GM19193 (cell line): ENCODE data around the gene ZFHX3.

Experiments
- POLR2A ChIP-seq: IDR thresholded peaks from 4 replicates; pipeline ENCODE4 v1.6.1; 2011; ENCODE audit not compliant: insufficient read depth, insufficient read length; ENCODE audit errors: extremely low read depth

ZFHX3 gene

DNA sequence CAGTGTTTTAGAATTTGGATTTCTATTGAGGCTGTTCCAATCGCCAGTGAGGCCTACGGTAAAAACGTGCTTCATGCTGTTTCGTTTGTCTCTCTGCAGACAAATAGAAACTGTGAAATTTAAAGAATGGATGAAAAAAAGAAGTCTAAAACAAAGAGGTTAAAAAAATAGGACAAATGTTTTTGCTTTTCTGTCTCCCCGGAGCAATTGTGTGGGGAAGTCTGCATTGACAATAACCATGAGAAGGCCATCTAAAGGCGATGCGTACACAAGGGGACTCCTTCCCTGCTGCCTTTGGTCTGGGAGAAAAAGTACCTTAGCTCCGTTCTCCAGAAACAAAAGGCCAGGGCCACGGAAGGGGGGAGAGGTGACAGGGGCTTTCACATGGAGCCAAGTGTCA, 4.6 kb upstream of the ZFHX3 start:
- no peak for TF ChIP-seq POLR2A

DNA sequence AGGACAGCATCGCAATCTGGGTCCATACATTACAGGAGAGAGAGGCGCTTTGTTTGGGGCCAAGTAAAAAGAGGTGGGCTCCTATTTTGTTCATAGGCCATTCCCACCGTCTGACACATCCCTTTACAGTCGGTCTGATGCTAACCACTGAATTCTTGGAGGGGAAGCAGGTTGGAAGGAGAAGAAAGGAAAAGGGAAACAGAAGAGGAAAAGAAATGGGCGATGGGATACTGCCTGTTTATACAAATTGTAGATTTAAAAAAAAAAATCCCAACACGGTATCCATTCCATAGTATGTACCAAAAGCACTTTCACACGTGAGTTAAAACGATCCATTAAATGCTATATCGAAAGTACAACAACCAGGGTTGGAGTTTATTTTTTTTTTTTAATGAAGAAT, 4.0 kb upstream of the ZFHX3 start:
- TF ChIP-seq POLR2A: no peak

DNA sequence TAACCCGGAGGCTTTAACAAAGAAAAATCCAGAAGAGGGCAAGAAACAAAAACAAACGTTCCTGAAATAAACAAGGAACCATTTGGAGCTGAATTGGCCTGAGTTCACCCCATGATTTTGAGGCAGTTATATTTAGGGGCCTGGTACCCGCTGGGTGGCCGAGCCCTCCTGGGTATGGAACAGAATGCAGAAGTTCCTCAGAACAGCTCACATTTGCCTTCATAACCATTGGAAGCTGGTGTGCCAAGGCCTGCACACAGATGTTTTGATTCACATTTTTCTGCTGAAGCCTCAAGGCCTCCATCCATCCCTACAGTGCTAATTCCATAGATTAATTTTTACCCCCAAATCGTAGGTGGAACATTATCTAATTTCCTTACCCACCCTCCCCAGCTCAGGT, 3.3 kb upstream of the ZFHX3 start:
- TF ChIP-seq POLR2A: no peak

DNA sequence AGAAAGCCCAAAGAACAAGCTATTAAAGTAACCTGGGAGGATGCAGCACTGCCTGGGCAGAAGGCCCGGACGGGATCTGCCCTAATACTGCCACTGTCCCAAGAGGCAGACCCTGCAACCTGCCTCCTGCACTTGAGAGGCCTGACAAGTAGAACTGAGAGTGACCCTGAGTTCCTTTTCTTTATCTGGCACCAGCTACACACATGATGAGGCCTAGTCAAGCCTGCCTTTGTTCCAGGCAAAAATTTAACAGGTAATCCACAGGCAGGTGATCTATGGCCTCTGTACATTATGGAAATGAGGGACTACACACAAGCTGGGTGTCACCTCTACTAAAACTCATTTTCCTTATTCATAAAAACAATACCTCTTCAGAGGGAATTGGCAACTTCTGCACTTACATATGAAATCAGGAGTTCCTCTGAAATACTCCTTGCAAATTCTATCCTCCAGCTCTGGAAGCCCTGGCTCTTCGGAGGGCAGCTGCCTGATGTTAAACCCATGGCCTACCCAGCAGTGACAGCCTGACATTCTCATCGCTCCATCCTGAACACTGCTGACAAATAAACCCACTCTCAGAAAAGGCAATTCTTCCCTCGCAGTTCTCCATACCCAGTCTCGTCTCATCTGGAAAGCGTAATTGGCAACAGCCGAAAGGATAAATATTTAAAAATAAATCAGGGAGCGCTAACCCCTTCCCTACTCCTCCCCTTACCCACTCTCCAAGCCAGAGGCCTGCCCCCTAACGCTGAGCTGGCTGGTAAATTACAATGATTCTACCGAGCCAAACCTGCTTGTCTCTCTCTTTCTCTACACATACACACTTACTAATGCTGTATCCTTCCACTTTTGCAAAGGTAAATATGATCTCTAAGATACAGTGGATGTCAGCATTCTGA, 2.5 kb upstream of the ZFHX3 start:
- TF ChIP-seq POLR2A: no peak

DNA sequence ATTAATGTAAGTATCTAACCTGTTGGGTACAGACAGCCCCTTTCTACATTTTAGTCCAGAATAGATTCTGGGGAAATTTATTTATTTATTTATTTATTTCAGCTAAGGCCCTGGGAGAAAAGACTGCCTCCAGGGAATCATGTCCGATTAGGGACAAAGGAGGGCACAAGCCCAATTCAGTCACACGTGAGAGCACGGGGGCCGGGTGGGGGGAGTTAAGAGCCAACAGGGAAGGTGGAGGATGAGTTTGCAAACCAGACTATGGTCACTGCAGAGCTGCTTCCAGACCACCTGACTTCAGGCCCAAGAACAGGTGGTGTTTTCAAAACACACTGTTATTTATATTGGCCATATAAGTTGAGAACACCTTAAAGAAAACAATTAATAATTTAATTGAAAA, 1.6 kb upstream of the ZFHX3 start:
- no peak for TF ChIP-seq POLR2A

DNA sequence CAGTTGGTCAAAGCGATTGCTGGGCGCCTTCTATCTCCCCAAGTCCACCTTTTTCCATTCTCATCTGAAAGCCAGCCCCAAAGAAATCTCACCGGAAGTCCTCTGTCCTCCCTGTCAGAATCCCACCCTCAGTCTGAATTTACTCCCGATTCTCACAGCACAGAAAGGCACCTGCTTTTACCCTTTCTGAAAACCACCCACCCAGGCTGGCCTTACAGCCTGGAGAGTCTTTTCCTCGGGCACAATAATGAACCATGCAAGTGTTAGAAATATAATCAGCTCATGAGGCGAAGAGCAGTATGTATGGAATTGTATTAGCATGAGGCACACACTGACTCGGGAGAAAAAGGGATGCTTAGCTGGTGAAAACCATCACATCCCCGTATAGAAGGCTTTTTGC, 1.2 kb upstream of the ZFHX3 start:
- no peak for TF ChIP-seq POLR2A

DNA sequence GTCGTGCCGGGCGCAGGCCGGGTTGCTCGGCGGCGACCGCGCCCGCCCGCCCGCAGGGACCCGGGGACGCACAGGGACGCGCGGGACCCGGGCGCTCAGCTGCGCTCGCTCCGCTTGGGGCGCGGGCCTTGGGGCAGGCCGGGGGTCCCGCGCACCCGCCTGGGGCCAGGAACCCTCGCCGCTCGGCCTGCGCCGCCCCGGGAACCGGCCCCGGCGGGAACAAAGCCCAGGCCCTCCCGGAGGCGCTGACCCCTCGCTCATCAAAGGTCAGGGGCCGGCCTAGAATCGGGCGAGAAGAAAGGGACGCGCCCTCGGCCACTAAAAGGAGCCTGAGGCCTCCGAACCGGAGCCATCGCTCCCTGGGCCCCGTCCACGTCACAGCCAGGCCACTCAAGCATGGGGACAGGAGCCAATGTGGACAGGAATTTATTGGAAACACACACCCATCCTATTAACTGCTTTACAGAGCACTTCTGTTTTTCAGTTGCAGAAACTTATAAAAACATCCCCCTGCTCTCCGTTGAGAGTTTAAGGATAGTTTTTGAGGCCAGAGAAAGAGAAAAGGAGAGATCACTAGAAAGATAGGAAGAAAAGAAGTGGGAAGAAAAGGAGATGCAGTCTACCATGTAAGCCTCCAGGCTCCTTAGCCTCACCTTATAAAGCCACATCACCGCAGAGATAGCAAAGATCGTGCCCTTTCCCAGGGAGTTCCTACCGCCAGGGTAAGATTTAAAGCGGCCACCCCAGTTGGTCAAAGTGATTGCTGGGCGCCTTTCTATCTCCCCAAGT, 558 bp upstream of the ZFHX3 start:
- TF ChIP-seq POLR2A: no peak

DNA sequence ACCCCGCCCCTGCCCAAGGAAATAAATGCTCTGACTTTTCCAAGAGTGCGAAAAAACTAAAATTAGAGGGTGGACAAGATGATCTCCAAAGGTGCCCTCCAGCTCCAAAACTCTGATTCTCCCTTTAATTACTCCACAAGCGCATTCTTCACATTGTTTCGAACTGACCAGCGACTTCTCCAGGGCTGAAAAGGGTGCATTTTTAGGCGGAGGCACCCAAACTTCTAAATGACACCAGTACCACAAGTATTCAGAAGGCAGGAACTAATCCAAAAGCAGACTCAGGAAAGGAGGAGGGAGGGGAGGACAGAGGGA, 750 bp downstream of the ZFHX3 start:
- no peak for TF ChIP-seq POLR2A

DNA sequence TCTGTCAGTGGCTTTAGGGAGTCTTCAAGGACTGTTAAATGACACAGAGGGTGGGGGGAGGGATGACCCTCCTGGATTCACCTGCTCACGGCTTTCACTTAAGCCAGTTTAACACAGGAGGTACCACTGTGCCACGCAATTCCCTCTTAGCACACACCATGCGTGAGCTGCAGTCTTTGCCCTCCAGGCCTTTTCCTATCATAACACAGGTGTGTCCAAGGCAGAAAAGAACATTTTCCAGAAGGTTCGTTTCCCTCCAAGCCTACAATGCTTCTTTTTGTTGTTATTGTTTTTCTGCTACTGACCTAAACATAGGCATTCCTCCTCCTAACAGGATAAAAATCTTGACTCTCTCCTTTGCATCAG, 1.1 kb downstream of the ZFHX3 start:
- no peak for TF ChIP-seq POLR2A

DNA sequence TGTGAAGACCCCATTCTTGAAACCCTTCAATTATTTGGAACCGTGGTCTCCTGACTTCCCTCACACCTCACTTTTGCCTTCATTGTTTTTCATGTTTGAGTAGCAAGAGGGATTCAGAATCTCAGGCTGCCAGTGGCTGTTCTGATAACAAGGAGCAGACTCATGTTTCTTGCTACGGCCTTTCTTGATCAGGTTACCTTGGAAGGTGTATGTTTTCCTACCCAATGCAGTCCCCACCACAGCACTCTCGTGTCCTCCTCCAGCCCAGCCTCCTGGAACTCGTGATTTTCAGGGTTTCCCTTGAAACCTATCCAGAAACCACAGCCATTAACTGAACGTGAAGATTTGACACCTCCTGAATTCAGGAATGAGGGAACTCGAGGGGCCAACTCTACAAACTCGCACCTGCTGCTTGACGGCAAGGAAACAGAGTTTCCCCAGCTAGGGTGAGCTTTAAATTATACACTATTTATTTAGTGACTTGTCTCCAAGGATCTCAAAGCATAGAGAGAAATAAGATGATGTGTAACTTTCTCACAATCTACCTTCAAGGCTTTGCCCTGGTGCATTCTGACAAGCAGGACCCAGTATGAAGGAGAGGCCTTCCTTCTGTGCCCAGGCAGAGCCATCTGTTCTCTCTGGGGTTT, 1.6 kb downstream of the ZFHX3 start:
- TF ChIP-seq POLR2A: no peak

DNA sequence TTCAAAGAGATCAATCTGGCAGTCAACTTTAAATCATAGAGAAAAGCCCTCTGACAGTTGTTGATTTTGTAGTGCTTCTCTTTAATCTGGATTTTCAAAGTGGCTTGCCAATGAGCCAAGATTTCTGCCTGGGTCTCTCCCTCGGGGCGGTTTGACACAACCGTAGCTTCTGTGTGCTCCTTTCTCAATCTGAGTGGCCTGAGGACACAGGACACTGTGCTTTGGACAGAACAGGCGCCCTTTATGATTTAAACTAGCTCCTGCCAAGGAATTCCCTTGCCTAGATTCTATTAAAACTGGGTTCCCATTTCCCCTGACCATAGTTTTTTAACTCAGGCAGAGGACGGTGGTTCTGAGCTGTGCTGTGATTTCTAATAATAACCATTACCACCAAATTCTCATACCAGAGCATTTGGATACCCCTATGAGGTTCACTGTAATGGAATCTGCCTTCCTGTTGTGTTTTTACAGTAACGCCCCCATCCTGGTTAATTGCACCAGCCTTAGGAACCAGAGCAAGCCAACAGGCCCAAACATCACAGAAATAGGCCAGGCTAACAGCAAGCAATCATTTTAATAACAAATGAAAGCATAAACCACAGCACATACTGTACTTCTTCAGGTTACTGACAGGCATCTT, 4.0 kb downstream of the ZFHX3 start:
- TF ChIP-seq POLR2A: no peak

DNA sequence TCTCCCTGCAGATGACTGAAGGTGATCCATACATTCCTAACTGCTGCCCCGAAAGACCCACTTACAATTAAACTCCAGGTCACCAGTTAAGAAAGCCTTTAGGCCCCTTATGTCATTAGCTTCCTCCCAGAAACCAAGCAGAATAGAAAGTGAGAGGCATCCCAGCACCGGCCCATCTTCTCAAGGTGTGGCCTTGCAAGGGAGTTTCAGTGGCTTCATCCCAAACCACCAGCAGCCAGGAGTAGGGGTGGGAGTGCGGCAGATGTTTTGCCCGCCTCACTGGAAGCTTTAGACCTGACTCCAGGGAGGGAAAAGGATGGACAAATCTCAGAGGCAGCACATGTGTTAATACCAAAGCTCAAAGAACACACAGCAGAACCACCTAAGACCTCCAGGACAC, 5.1 kb downstream of the ZFHX3 start:
- TF ChIP-seq POLR2A: no peak

DNA sequence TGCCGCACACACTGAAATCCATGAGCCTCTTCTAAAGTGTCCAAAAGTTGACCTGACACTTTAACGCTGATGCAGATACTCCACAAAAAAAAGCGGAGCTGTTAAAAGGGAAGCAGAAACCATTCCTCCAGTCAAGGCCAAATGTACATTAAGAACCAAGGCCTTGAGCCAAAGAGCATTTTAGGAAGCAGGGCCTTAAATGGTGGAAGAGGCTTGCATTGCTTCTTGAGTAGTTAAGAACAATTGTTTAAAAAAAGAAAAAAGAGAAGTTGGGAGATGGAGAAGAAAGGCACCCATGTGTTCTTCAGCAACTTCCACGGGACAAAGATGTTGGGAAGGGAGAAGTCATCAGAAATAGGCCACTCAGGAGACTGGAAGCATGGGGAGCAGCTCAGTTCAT, 6.3 kb downstream of the ZFHX3 start:
- TF ChIP-seq POLR2A: no peak

DNA sequence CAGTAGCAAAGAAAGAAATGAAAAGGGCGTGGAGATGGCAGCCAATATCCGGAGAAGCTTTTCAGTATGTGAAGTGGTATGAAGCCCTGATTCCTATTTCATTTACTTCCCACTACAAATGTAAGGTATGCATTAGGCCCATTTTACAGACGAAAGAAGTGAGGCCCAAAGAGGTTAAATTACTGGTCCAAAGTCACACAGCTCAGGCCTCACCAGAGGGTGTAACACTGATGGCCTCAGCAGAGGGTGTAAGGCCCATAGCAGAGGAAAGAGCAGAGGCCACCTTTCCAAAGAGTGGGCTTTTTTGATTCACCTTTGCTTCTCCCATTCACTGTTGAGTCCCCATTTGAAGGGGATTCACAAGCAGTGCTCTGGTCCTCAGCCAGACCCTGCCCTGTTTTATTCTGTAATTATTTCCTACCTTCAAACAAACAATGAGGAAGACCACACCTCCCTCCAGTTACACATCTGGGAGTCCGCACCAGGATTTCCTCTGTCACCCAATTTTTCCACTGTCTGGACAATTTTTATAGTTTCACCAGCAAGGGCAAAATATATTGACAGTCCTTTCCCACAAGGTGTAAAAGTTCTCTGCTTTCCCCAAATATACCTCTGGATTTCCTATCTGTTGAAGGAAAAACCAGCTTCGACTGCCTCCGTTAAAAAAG, 7.1 kb downstream of the ZFHX3 start:
- TF ChIP-seq POLR2A: no peak

DNA sequence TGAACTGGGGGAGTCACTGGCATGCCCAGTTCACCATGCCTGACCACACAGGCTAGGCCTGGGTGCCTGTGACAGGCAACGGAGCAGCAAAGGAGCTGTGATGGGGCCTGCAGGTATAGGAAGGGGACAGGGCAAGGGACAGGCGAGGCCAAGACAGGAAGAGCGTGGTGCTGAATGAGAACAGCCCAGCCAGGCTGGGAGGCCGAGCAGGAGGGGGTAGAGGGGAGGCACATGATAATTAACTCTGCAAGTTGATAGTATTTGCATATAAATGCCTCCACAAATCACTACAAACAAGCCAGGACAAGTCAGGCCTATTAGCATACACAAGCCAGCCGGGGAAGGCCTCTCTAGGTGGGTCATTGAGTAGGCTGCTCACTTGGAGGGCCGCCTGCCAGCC, 7.8 kb downstream of the ZFHX3 start:
- TF ChIP-seq POLR2A: no peak

DNA sequence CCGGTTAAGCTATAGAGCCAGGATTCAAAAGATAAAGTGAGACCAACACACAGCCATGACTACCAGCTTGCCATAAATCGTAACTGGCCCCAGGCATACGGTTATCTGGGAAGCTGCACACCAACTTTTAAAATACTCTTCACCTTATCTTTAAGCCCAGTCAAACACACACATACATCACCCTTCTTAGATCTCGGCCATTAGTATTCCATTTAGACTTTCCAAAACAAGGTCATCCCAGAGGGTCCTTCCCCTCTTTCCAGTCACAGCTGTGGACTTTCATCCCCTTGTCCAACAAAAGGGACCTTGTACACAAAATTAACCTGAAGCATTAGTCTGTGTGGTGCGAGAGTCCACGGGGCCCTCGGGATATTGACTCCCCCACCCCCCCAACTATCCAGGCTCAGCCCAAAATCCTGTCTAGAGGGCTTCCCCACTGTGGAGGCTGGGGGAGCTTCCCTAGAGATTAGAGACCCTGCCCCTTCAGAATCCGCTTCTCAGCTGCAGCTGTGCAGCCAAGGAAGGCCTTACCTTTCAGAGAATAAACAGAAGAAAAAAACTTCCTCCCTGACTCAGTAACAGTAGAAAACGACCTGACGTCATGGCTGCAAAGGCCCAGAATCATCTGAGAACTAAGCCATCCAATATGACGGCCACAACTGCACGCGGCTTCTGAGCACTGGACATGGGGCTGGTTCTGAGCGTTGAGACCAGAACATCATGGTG, 9.9 kb downstream of the ZFHX3 start:
- no peak for TF ChIP-seq POLR2A
